HepG2 (cell line): ENCODE results near the gene MYBPC2. TPM values are rescaled to one million over a fixed set of nuclear protein-coding genes. Genes with fewer than 3 reads are reported as not detected.

Experiments used
- ATAD3A ChIP-seq: sonication (generic); formaldehyde crosslinking; IDR thresholded peaks from 2 replicates; pipeline ENCODE4 v1.4.0; 2020; ENCODE audit warnings: missing genetic modification reagents
- ATF7-NPFF ChIP-seq: sonication (generic); formaldehyde crosslinking; IDR thresholded peaks from 2 replicates; pipeline ENCODE4 v1.8.1; 2023; ENCODE audit warnings: mild to moderate bottlenecking, low read depth, missing genetic modification reagents, moderate library complexity
- CSRNP1 ChIP-seq: sonication (generic); formaldehyde crosslinking; IDR thresholded peaks from 2 replicates; pipeline ENCODE4 v1.8.1; 2023; ENCODE audit warnings: mild to moderate bottlenecking, missing genetic modification reagents
- GMEB2 ChIP-seq: IDR thresholded peaks from 2 replicates; pipeline ENCODE4 v1.6.1; 2016; ENCODE audit warnings: missing biosample characterization, missing genetic modification reagents, low read depth
- PLSCR1 ChIP-seq: sonication (generic); formaldehyde crosslinking; IDR thresholded peaks from 2 replicates; pipeline ENCODE4 v1.5.0; 2020; ENCODE audit warnings: missing genetic modification reagents, mild to moderate bottlenecking, borderline replicate concordance
- RAD51 ChIP-seq: fragments of 450-650 bp; IDR thresholded peaks from 2 replicates; pipeline ENCODE4 v1.6.1; 2016; ENCODE audit warnings: borderline replicate concordance
- SRSF4 ChIP-seq: fragments of 200-400 bp; formaldehyde crosslinking; IDR thresholded peaks from one replicate; pipeline ENCODE4 v1.6.1; 2018; ENCODE audit warnings: mild to moderate bottlenecking, low read depth, low read length, moderate library complexity; ENCODE audit not compliant: poor library complexity, severe bottlenecking
- UBTF ChIP-seq: sonication (generic); formaldehyde crosslinking; IDR thresholded peaks from 2 replicates; pipeline ENCODE4 v1.4.0; 2020; ENCODE audit warnings: mild to moderate bottlenecking, missing genetic modification reagents
- ZBTB26 ChIP-seq: IDR thresholded peaks from 2 replicates; pipeline ENCODE4 v1.6.1; 2016; ENCODE audit warnings: missing compliant biosample characterization, missing genetic modification reagents, borderline replicate concordance
- ZBTB4 ChIP-seq: sonication (generic); formaldehyde crosslinking; IDR thresholded peaks from 2 replicates; pipeline ENCODE4 v1.4.0; 2020; ENCODE audit warnings: missing genetic modification reagents, mild to moderate bottlenecking, borderline replicate concordance
- ZNF460 ChIP-seq: sonication (generic); formaldehyde crosslinking; IDR thresholded peaks from 2 replicates; pipeline ENCODE4 v1.5.1; 2020; ENCODE audit warnings: missing genetic modification reagents, mild to moderate bottlenecking, borderline replicate concordance
- ZNF567 ChIP-seq: sonication (generic); formaldehyde crosslinking; IDR thresholded peaks from 2 replicates; pipeline ENCODE4 v1.8.1; 2023; ENCODE audit warnings: mild to moderate bottlenecking, missing genetic modification reagents, borderline replicate concordance
- ZNF576 ChIP-seq: sonication (generic); formaldehyde crosslinking; IDR thresholded peaks from 2 replicates; pipeline ENCODE4 v1.4.0; 2020; ENCODE audit warnings: mild to moderate bottlenecking, missing genetic modification reagents
- ZNF672 ChIP-seq: sonication (generic); formaldehyde crosslinking; IDR thresholded peaks from 2 replicates; pipeline ENCODE4 v1.8.1; 2022; ENCODE audit warnings: missing genetic modification reagents
- ZNF83 ChIP-seq: sonication (generic); formaldehyde crosslinking; IDR thresholded peaks from 2 replicates; pipeline ENCODE4 v1.4.0; 2020; ENCODE audit warnings: missing genetic modification reagents, mild to moderate bottlenecking, borderline replicate concordance
- polyA plus RNA-seq, 8 experiments: library from polyadenylated mRNA; depleted of rRNA in 3 of 8; stranded (reverse) in 7 of 8; unstranded in 1 of 8; fragments of >200 nt; fragmentation: Illumina TruSeq in 4 of 8; extraction: Trizol in 4 of 8; gene quantifications; 2 replicates each; pipeline versions ENCODE4 v1.2.1 to v1.2.3, GENCODE V29; 2011 to 2016; ENCODE audit warnings: low read depth in 4 of 8, missing spikeins in 1 of 8, mixed read lengths in 1 of 8; ENCODE audit not compliant: insufficient read depth in 1 of 8
- total RNA-seq, 5 experiments: library from RNA; depleted of rRNA; stranded (reverse); fragments of >200 nt; fragmentation: Illumina TruSeq; extraction: Trizol; gene quantifications; 2 replicates each; pipeline ENCODE4 v1.2.3, GENCODE V29; 2016; ENCODE audit warnings: low read depth in 1 of 5

MYBPC2 gene
- total and polyA plus RNA-seq, 2 of the 13 experiments (the other 11 are each of a cell fraction or from before 2014, with no cell fraction given): not detected

GRCh38 chr19:50461066-50461875 lies 28.6 kb downstream of the MYBPC2 start (continued):
- TF ChIP-seq CSRNP1: no peak
- no peak for TF ChIP-seq PLSCR1 (CRISPR knock-in tag)
- TF ChIP-seq ZBTB26 (CRISPR knock-in tag): no peak
- no peak for TF ChIP-seq UBTF (CRISPR knock-in tag)
- no peak for TF ChIP-seq ATAD3A (CRISPR knock-in tag)
- TF ChIP-seq ATF7-NPFF (CRISPR knock-in tag): no peak
- TF ChIP-seq ZNF83 (CRISPR knock-in tag): no peak
- TF ChIP-seq ZNF460 (CRISPR knock-in tag): no peak
- TF ChIP-seq ZNF576 (CRISPR knock-in tag): no peak
- TF ChIP-seq GMEB2 (CRISPR knock-in tag): no peak
- no peak for TF ChIP-seq SRSF4
- TF ChIP-seq ZBTB4 (CRISPR knock-in tag): no peak
- no peak for TF ChIP-seq ZNF567 (CRISPR knock-in tag)
- TF ChIP-seq ZNF672: no peak
- TF ChIP-seq RAD51: no peak
